RWPE2 (cell line): ENCODE data around the gene TAB2.

Experiments
- ATAC-seq: fragments of 200-7000 bp; cut with Tn5 transposase; 3 replicates; pipeline ENCODE4 v1.9.1; 2021; ENCODE audit warnings: low read depth
- DNase-seq: peaks from one replicate; pipeline ENCODE4 v3.0.0-alpha.2; 2020; ENCODE audit warnings: low spot score
- H3K27ac ChIP-seq: fragments of 450-650 bp; 2 replicates; pipeline ENCODE4 v1.5.1; 2017; ENCODE audit warnings: mild to moderate bottlenecking; ENCODE audit not compliant: poor library complexity, severe bottlenecking
- H3K27me3 ChIP-seq: fragments of 250-450 bp; sonication (Bioruptor Pico); 2 replicates; pipeline ENCODE4 v1.5.1; 2021; ENCODE audit warnings: mild to moderate bottlenecking, moderate library complexity; ENCODE audit not compliant: insufficient read depth, poor library complexity, severe bottlenecking
- H3K36me3 ChIP-seq: fragments of 250-450 bp; sonication (Bioruptor Pico); 2 replicates; pipeline ENCODE4 v1.5.1; 2020; ENCODE audit warnings: low read depth, mild to moderate bottlenecking, moderate library complexity
- H3K4me1 ChIP-seq: fragments of 250-450 bp; sonication (Bioruptor Pico); 2 replicates; pipeline ENCODE4 v1.5.1; 2021; ENCODE audit warnings: mild to moderate bottlenecking, moderate library complexity; ENCODE audit not compliant: insufficient read depth, poor library complexity, severe bottlenecking
- H3K4me3 ChIP-seq: fragments of 250-450 bp; sonication (Bioruptor Pico); 2 replicates; pipeline ENCODE4 v1.5.1; 2021; ENCODE audit warnings: mild to moderate bottlenecking, moderate library complexity; ENCODE audit not compliant: severe bottlenecking
- H3K9me3 ChIP-seq: fragments of 250-450 bp; sonication (Bioruptor Pico); 2 replicates; pipeline ENCODE4 v1.5.1; 2021; ENCODE audit warnings: mild to moderate bottlenecking, moderate library complexity; ENCODE audit not compliant: severe bottlenecking
- CTCF ChIP-seq: fragments of 450-650 bp; IDR thresholded peaks from one replicate; pipeline ENCODE4 v1.5.1; 2017; ENCODE audit warnings: mild to moderate bottlenecking, moderate library complexity; ENCODE audit not compliant: poor library complexity, severe bottlenecking

Gene TAB2

GRCh38 chr6:149330133-149330532, 12.6 kb downstream of the TAB2 start:
- TF ChIP-seq CTCF: no peak
- DNase-seq (no peak), ATAC-seq (no peak)
- Histone ChIP-seq H3K27me3 (no peaks in the 10 kb centered on the region), H3K27ac (no peak overlapping the region), H3K4me3 (no peak overlapping the region), H3K4me1 (peaks cover 50% of the 10 kb centered on the region), H3K36me3 (peaks cover 6% of the 10 kb centered on the region), H3K9me3 (peaks cover 2% of the 10 kb centered on the region)

- DNase-seq: no peak
- no peaks in the 10 kb centered on the region for H3K36me3 ChIP-seq
- no peak for ATAC-seq
- no peaks in the 10 kb centered on the region for H3K9me3 ChIP-seq
- peaks cover 61% of the 10 kb centered on the region for H3K4me1 ChIP-seq
- no peak for TF ChIP-seq CTCF
- no peak overlapping the region for H3K4me3 ChIP-seq
- H3K27me3 ChIP-seq: no peaks in the 10 kb centered on the region
- H3K27ac ChIP-seq: peak overlapping the region; percentile 97
Measured at GRCh38 chr6:149331043-149331807, 13.7 kb downstream of the TAB2 start.

GRCh38 chr6:149331871-149332270, 14.4 kb downstream of the TAB2 start:
- no peak for ATAC-seq
- Histone ChIP-seq H3K27ac (peak overlapping the region; percentile 97), H3K36me3 (no peaks in the 10 kb centered on the region), H3K9me3 (no peaks in the 10 kb centered on the region), H3K4me1 (peaks cover 67% of the 10 kb centered on the region), H3K27me3 (no peaks in the 10 kb centered on the region), H3K4me3 (no peak overlapping the region)
- DNase-seq: no peak
- no peak for TF ChIP-seq CTCF

GRCh38 chr6:149332602-149333265, 15.2 kb downstream of the TAB2 start:
- Histone ChIP-seq H3K4me3 (no peak overlapping the region), H3K4me1 (peaks cover 76% of the 10 kb centered on the region), H3K36me3 (no peaks in the 10 kb centered on the region), H3K27ac (peak overlapping the region; percentile 97), H3K9me3 (no peaks in the 10 kb centered on the region), H3K27me3 (no peaks in the 10 kb centered on the region)
- ATAC-seq (0 out of 3 replicates have a peak, but pooled peaks have one; percentile 14), DNase-seq (no peak)
- no peak for TF ChIP-seq CTCF

GRCh38 chr6:149333266-149333620, 15.7 kb downstream of the TAB2 start:
- ATAC-seq (no peak), DNase-seq (no peak)
- Histone ChIP-seq H3K27ac (peak overlapping the region; percentile 97), H3K4me3 (no peak overlapping the region), H3K9me3 (no peaks in the 10 kb centered on the region), H3K4me1 (peaks cover 76% of the 10 kb centered on the region), H3K27me3 (no peaks in the 10 kb centered on the region), H3K36me3 (no peaks in the 10 kb centered on the region)
- no peak for TF ChIP-seq CTCF
